Neural progenitor cell (in vitro differentiated cells): ENCODE results near the gene UCK2.

ENCODE experiments used
- EZH2 ChIP-seq: fragments of 200-600 bp; sonication (generic); IDR thresholded peaks from 2 replicates; pipeline ENCODE4 v1.6.1; 2017; ENCODE audit warnings: antibody characterized with exemption, mild to moderate bottlenecking, moderate library complexity
- TF ChIP-seq, protein P1 (sequence below): fragments of 200-600 bp; sonication (generic); IDR thresholded peaks from 2 replicates; pipeline ENCODE4 v1.5.1; 2017; ENCODE audit warnings: antibody characterized with exemption, mild to moderate bottlenecking

DNA sequence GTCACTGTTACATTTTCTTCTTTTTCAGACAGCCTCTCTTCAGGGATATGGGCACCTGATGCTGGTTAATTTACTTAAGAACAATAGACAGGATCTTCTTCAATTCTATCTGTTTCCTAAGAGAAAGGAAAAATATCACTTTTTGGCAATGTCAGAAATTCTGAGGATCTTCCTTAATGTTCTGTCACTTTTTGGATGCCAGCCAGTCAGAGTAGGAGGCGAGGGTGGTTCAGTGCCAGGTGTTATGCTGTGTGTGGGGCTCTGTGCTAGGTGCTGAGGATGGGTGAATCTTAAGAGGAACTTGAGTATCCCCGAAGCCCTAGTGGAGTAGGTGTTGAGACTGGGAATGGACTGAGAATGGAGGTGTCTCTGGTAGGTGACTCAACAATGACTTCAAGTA lies 133.5 kb downstream of the UCK2 start:
- no peak for TF ChIP-seq EZH2
- TF ChIP-seq, protein P1, sequence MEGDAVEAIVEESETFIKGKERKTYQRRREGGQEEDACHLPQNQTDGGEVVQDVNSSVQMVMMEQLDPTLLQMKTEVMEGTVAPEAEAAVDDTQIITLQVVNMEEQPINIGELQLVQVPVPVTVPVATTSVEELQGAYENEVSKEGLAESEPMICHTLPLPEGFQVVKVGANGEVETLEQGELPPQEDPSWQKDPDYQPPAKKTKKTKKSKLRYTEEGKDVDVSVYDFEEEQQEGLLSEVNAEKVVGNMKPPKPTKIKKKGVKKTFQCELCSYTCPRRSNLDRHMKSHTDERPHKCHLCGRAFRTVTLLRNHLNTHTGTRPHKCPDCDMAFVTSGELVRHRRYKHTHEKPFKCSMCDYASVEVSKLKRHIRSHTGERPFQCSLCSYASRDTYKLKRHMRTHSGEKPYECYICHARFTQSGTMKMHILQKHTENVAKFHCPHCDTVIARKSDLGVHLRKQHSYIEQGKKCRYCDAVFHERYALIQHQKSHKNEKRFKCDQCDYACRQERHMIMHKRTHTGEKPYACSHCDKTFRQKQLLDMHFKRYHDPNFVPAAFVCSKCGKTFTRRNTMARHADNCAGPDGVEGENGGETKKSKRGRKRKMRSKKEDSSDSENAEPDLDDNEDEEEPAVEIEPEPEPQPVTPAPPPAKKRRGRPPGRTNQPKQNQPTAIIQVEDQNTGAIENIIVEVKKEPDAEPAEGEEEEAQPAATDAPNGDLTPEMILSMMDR, result no peak
